Hepatocyte (in vitro differentiated cells): Measurements from ENCODE around the gene NDST4. TPM values are rescaled to one million over a fixed set of nuclear protein-coding genes. Genes with fewer than 3 reads are reported as not detected.

Experiments used
- DNase-seq: peaks from one replicate; pipeline ENCODE4 v3.0.0-alpha.2; 2016; ENCODE audit warnings: low spot score
- H2AFZ ChIP-seq: fragments of 200-600 bp; sonication (generic); 2 replicates; pipeline ENCODE4 v1.6.0; 2016; ENCODE audit warnings: antibody characterized with exemption, mild to moderate bottlenecking
- H3K27ac ChIP-seq: fragments of 200-600 bp; sonication (generic); 2 replicates; pipeline ENCODE4 v1.5.1; 2016; ENCODE audit warnings: mild to moderate bottlenecking
- H3K27me3 ChIP-seq: fragments of 200-600 bp; sonication (generic); 2 replicates; pipeline ENCODE4 v1.6.1; 2016
- H3K36me3 ChIP-seq: fragments of 200-600 bp; sonication (generic); replicated peaks from 2 replicates; pipeline ENCODE4 v1.5.1; 2016; ENCODE audit warnings: low read depth; ENCODE audit not compliant: insufficient read depth
- H3K4me1 ChIP-seq: fragments of 200-600 bp; sonication (generic); 2 replicates; pipeline ENCODE4 v1.5.1; 2016; ENCODE audit warnings: mild to moderate bottlenecking, moderate library complexity; ENCODE audit not compliant: insufficient read depth
- H3K4me2 ChIP-seq: fragments of 200-600 bp; sonication (generic); 2 replicates; pipeline ENCODE4 v1.6.0; 2016
- H3K4me3 ChIP-seq: fragments of 200-600 bp; sonication (generic); 2 replicates; pipeline ENCODE4 v1.5.1; 2016; ENCODE audit warnings: mild to moderate bottlenecking
- H3K79me2 ChIP-seq: fragments of 200-600 bp; sonication (generic); 2 replicates; pipeline ENCODE4 v1.6.0; 2017; ENCODE audit warnings: mild to moderate bottlenecking
- H3K9me2 ChIP-seq: fragments of 200-600 bp; sonication (generic); replicated peaks from 2 replicates; pipeline ENCODE4 v1.6.0; 2017; ENCODE audit warnings: mild to moderate bottlenecking; ENCODE audit not compliant: insufficient read depth
- H3K9me3 ChIP-seq: fragments of 200-600 bp; sonication (generic); 2 replicates; pipeline ENCODE4 v1.5.1; 2016; ENCODE audit warnings: low read depth, mild to moderate bottlenecking
- H4K20me1 ChIP-seq: fragments of 200-600 bp; sonication (generic); 2 replicates; pipeline ENCODE4 v1.6.0; 2016; ENCODE audit warnings: mild to moderate bottlenecking; ENCODE audit not compliant: insufficient read depth, poor library complexity, severe bottlenecking
- CTCF ChIP-seq: fragments of 200-600 bp; sonication (generic); IDR thresholded peaks from 2 replicates; pipeline ENCODE4 v1.5.1; 2016; ENCODE audit warnings: antibody characterized with exemption, mild to moderate bottlenecking; ENCODE audit not compliant: poor library complexity
- EZH2 ChIP-seq: fragments of 200-600 bp; sonication (generic); IDR thresholded peaks from 2 replicates; pipeline ENCODE4 v1.6.1; 2016; ENCODE audit warnings: antibody characterized with exemption, mild to moderate bottlenecking, borderline replicate concordance
- EZH2phosphoT487 ChIP-seq: fragments of 200-600 bp; sonication (generic); IDR thresholded peaks from one replicate; pipeline ENCODE4 v1.6.1; 2018; ENCODE audit warnings: antibody characterized with exemption, mild to moderate bottlenecking, low read depth, moderate library complexity; ENCODE audit not compliant: unreplicated experiment, severe bottlenecking
- WGBS: methylation state at CpG from one replicate; pipeline ENCODE4 v1.1.6; 2016; ENCODE audit warnings: low lambda C conversion rate; ENCODE audit errors: missing lambda C conversion rate; 5-methylcytosine and 5-hydroxymethylcytosine counted together
- polyA plus RNA-seq: library from polyadenylated mRNA; unstranded; fragments of >200 nt; fragmentation: Nextera tagmentation; extraction: Ambion mirVana; gene quantifications from 2 replicates; pipeline ENCODE4 v1.2.1, GENCODE V29; 2016
- total RNA-seq: library from RNA; depleted of rRNA; stranded (reverse); fragments of >200 nt; gene quantifications from 2 replicates; pipeline ENCODE4 v1.2.3, GENCODE V29; 2014

NDST4 gene
- total and polyA plus RNA-seq, 2 experiments from 2014 or later, result 0.37 TPM; not detected in 1

GRCh38 chr4:114945616-114946015 lies 167.8 kb downstream of the NDST4 start:
- H3K36me3 ChIP-seq, result no peaks in the 10 kb centered on the region
- H3K4me1 ChIP-seq, result no peaks in the 10 kb centered on the region
- H3K9me2 ChIP-seq, result no peaks in the 10 kb centered on the region
- H4K20me1 ChIP-seq, result no peaks in the 10 kb centered on the region
- H3K27me3 ChIP-seq, result no peaks in the 10 kb centered on the region
- H3K27ac ChIP-seq, result no peak overlapping the region
- no peak overlapping the region for H2AFZ ChIP-seq
- 91% methylated on average over 1 of the region's 1 CpG for WGBS
- DNase-seq, result no peak
- H3K79me2 ChIP-seq, result no peaks in the 10 kb centered on the region
- TF ChIP-seq EZH2, result no peak
- TF ChIP-seq EZH2phosphoT487, result no peak
- H3K9me3 ChIP-seq, result no peaks in the 10 kb centered on the region
- H3K4me3 ChIP-seq, result no peak overlapping the region
- H3K4me2 ChIP-seq, result no peak overlapping the region

DNA sequence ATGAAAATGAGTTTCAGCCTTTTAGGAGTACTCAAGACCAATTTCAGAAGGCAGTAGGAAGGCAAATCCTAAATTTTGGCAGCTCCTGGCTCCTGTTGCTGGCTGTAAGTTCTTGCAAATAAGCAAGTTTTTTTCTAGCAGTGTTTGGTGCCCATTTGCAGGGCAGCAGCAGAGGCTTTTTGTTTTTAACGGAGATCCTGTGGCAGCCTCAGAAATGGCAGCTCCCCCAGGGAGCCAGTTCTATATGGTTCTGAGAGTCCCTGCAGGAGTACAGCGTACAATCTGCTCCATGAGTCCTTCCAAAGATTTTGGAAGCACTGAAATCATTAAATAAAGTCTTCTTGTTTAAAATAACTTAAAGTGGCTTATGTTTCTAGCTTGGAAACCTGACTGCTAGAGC lies 171.9 kb downstream of the NDST4 start:
- H3K79me2 ChIP-seq, result no peaks in the 10 kb centered on the region
- no peaks in the 10 kb centered on the region for H3K36me3 ChIP-seq
- H3K9me2 ChIP-seq, result no peaks in the 10 kb centered on the region
- 66% methylated on average over 2 of the region's 2 CpGs for WGBS
- no peak overlapping the region for H3K27ac ChIP-seq
- TF ChIP-seq EZH2 (no peak), EZH2phosphoT487 (no peak), CTCF (no peak)
- no peak overlapping the region for H3K4me3 ChIP-seq
- DNase-seq, result no peak
- no peaks in the 10 kb centered on the region for H3K4me1 ChIP-seq
- no peaks in the 10 kb centered on the region for H3K9me3 ChIP-seq
- no peaks in the 10 kb centered on the region for H3K27me3 ChIP-seq
- no peaks in the 10 kb centered on the region for H4K20me1 ChIP-seq
- H2AFZ ChIP-seq, result no peak overlapping the region
- no peak overlapping the region for H3K4me2 ChIP-seq

DNA sequence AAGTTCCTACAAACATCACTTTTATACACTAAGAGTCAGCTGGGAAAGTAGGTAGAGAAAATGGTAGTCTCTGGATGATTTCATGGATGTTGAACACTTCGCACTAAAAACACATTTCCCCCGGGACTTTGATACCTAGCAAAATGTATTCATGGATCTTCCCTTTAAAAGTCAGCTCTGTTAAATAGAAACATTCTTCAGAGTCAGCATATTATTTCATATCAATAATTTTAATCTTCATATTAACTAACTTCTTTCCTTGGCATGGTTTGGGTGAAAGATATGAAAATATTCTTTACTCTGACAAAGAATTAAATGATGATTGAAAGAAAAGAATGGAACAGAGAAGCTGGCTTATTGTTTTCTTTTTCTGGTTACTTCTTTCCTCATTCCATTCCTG lies 185.5 kb downstream of the NDST4 start:
- Histone ChIP-seq H3K4me1 (no peaks in the 10 kb centered on the region), H3K79me2 (no peaks in the 10 kb centered on the region), H3K9me2 (no peaks in the 10 kb centered on the region), H3K4me2 (no peak overlapping the region), H4K20me1 (no peaks in the 10 kb centered on the region), H3K27ac (no peak overlapping the region), H3K27me3 (no peaks in the 10 kb centered on the region), H3K36me3 (no peaks in the 10 kb centered on the region), H2AFZ (no peak overlapping the region), H3K4me3 (no peak overlapping the region), H3K9me3 (no peaks in the 10 kb centered on the region)
- no peak for DNase-seq
- 92% methylated on average over 2 of the region's 2 CpGs for WGBS
- TF ChIP-seq CTCF, result no peak
- TF ChIP-seq EZH2, result no peak

GRCh38 chr4:114926583-114926982 lies 186.8 kb downstream of the NDST4 start:
- H3K27me3 ChIP-seq, result no peaks in the 10 kb centered on the region
- H3K4me1 ChIP-seq, result no peaks in the 10 kb centered on the region
- H3K4me2 ChIP-seq, result no peak overlapping the region
- no peaks in the 10 kb centered on the region for H3K36me3 ChIP-seq
- TF ChIP-seq EZH2 (no peak), EZH2phosphoT487 (no peak), CTCF (no peak)
- no peak overlapping the region for H3K27ac ChIP-seq
- H3K4me3 ChIP-seq, result no peak overlapping the region
- no peaks in the 10 kb centered on the region for H3K9me2 ChIP-seq
- no peaks in the 10 kb centered on the region for H3K9me3 ChIP-seq
- H3K79me2 ChIP-seq, result no peaks in the 10 kb centered on the region
- no peaks in the 10 kb centered on the region for H4K20me1 ChIP-seq
- no peak overlapping the region for H2AFZ ChIP-seq
- no peak for DNase-seq
